ENCODE results near the gene HDLBP.

GRCh38 chr2:241223211-241224017, 92.1 kb downstream of the HDLBP start:
- TF ChIP-seq CTCF (conservative IDR thresholded peaks at IDR 0.05), result no peak
- TF ChIP-seq EZH2 (IDR thresholded peaks at IDR 0.05; ENCODE audit: low read depth), result no peak

Data from PC-9 (cell line).